GM18526 (cell line): ENCODE measurements around the gene SLC37A2.

Experiments used
- POLR2A ChIP-seq: IDR thresholded peaks from 3 replicates; pipeline ENCODE4 v1.6.1; 2011; ENCODE audit not compliant: insufficient read length; ENCODE audit errors: extremely low read depth

SLC37A2 gene

DNA sequence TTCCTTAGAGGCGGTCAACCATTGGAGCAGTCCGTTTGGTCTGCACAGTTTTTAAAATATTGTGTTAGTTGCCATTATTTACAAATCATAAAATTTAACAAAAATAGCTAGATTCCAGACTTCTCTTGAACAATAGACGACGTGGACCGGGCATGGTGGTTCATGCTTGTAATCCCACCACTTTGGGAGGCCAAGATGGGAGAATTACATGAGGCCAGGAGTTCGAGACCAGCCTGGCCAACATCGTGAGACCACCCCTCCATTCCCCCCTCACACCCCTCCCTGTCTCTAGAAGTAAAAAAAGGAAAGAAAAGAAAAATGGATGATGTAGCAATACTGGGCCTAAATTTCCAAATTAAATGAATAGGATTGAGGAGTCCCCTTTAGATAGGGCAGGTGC is 965 bp downstream of the SLC37A2 start:
- no peak for TF ChIP-seq POLR2A

DNA sequence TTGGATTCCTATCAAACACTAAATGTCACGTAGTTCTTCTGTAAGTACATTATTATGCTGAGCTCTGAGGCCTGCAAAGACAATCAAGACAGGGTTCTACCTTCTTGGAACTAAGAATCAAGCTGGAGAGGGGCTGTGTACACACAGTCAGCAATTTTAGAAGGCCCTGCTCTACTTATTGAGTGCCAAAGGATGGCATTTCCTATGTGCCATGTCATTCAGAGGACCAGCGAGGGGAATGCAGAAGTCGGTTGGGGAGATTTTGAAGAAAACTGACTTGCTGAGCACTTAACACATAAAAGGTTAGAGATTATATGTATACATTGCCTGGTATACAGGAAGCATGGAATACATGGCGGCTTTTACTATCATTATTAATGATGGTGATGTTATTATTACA is 5.3 kb downstream of the SLC37A2 start:
- no peak for TF ChIP-seq POLR2A

DNA sequence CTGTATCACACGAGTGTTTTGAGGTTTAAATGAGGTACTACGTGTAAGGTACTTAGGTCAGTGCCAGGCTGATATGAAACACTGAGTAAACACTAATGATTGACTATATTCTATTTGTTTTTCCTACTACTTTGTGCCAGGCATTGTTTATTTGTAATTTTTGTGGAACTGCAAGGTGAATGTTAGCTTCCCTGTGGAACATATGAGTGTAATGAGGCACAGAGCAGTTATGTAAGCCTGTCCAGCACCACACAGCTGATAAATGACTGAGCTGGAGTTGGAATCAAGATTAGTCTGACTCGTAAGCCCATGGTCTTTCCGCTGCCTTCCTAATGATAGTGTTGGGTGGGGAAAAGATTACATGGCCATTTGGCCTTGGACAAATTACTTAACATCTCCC is 5.9 kb downstream of the SLC37A2 start:
- no peak for TF ChIP-seq POLR2A

DNA sequence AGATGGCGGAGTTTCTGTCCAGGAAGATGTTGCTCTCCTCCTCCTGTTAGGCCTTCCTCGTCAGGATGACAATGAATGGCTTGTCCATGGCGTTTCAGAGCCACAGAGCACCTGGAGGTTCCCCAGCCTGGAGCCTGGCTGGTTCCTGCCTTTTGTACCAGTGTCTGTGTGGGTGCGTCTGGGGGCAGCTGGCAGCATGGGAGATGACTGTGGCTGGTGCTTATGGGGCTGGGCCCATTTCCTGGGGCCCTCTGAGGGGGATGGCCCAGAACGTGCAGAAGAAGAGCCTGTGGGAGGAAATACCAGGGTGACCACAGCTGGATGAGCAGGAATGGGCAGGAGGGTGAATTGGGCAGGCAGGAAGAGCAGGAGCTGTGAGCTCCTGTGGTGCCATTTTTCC is 6.7 kb downstream of the SLC37A2 start:
- peak; percentile 24 for TF ChIP-seq POLR2A

DNA sequence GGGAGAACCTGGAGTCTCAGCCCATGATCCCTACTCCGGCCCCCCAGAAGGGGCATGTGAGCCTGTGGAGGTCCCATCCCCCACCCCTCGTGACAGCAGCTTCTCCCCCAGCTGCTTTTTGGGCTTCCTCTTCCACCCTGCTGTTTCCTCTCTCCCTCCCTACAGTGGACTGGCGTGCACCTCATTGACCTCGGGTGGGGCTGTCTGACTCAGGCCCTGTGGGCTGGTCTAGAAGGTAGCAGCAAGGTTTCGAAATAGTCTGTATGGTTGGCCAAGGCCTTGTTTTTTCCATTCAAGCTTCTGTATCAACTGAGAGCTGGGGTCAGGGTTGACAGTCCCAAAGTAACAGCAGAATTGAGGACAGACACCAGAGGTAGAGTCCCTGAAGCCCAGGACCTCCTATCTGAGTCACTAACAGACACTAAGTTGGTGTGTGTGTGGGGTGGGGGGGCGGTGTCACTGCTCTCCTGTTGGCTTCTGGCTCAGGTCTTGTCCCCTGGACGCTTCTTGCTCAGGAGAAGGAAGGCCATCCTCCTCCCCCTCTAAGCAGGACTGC is 7.7 kb downstream of the SLC37A2 start:
- peak; percentile 42 for TF ChIP-seq POLR2A

DNA sequence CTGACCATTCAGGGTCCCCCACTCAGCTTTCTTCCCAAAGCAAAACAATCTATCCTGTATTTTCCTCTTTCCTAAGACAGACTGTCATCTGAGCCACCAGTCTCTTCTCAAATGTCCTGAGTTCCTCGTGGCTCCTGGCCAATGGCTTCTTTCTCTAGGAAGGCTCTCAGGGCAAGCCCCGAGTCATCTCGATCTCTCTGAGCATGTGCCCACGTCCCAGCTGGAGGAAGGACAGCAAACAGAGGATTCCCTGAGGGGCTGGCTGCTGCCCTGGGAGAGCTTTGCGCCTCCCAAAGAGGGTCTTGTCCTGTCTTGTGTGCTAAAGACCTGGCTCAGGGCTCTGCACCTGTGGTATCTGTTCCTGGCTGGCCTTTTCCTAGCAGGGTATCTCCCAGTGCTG is 8.3 kb downstream of the SLC37A2 start:
- no peak for TF ChIP-seq POLR2A

DNA sequence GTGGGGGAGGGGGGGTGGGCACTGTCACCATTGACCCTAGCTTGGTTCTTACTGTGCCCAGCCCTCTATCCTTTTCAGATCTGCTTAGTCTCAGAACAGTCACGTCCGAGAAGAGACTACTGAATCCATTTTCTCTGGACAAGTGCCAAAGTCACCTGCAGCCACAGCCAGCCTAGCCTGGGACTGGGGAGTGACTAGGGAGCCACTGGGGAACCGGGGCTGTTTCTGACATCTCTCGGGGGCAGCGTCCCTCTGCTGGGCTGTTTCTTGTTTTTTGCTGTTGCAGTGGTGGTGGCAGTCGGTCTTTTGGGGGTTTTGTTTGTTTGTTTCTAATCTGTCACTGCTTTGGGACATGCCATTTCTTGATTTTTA is 8.7 kb downstream of the SLC37A2 start:
- TF ChIP-seq POLR2A, result no peak

DNA sequence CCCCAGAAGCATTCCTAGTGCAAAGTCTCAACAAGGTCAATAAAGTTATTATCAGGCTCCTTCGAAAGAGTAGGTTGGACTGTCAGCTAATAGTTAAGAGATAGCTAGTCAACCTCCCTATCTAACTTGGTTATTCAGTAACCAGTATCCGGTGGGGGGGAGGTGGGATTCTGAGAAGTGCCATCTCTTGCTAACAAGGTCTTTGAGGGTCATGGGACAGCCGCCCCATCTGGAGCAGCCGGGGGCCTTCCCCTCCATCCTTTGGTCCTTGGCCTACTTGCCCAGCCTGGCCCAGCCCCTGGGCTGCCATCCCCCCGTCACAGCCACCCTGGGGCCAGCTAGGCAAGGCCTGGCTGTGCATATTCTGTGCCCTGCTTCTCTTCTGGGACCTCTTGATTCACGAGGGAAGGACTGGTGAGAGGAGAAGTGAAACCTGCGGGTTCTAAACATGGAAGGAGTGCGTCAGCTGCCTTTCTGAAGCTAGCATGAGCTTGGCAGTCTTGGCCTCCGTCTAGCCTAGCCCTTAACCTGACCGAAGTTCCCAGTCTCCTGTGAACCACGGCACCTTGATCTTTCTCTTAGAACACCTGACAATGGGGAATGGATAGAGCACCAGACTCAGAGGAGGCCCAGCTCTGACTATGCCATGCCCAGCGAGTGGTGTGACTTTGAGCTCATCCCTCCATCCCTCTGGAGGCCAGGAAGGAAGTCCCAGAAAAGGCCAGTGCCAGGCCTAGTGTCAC is 9.3 kb downstream of the SLC37A2 start:
- no peak for TF ChIP-seq POLR2A

DNA sequence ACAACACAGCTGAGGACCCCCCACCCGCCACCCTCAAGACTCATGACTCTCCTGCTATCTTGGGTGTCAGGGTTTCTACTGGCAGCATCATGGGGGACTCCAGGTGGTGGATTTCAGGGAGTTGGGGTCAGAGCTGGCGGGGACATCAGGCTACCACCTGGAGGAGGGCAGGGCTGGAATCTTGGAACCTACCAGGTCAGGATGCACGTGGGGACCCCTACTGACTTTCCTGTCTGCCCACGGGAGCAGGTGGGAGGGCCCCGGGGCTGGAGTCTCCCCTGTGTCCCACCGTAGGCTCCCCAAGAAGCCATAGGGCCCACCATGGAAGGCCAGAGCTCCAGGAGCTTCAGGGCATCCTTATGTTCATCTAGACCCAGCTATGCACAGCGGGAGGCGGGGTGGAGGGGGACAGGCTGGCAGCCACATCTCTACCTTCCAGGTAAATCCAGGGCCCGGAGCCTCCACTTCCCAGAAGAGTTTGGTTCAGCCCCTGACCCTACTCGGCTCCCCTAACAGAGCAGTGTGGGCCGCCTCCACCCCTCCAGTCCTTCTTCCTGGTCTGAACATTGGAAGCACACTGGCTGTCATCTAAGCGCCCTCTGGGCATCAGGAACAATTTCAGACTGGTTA is 10.0 kb downstream of the SLC37A2 start:
- TF ChIP-seq POLR2A, result no peak

DNA sequence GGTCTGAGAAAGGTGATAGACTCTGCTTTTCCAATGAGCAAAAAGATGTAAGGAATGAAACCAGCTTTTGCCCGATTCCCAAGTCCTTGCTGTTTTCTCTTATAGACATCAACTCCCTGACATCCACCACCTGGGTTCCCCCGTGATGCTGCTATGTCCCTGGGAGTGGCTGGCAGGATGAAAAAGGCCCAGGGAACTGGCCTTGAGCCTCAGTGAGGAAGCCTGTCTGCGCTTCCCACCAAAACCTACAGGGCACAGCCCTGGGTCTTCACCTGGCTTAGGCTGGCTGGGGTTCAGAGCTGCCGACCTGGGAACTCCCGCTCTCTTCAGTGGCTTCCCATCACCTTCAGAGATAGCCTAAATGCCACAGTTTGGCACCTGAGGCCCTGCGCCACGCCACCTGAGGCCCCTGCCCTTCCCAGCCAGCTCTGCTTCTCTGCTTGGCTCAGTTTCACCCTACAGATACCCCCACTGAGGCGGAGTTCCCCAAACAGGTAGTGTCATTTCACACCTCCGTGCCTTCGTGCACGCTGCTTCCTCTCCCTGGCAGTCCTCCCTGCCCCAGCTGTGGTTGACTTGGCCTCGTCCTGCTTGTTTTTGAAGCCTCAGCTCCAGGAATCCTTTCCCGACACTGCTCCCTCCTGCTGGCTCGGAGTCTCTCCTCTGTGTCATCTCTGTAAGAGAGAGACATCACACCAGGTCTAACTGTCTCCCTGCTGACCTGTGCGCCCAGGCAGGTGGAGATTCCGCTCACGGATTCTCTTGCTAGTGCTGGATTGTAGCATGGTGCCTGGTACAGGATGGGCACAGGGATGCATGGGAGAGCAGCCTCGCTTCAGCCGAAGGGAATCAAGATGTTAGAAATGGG is 10.7 kb downstream of the SLC37A2 start:
- no peak for TF ChIP-seq POLR2A

DNA sequence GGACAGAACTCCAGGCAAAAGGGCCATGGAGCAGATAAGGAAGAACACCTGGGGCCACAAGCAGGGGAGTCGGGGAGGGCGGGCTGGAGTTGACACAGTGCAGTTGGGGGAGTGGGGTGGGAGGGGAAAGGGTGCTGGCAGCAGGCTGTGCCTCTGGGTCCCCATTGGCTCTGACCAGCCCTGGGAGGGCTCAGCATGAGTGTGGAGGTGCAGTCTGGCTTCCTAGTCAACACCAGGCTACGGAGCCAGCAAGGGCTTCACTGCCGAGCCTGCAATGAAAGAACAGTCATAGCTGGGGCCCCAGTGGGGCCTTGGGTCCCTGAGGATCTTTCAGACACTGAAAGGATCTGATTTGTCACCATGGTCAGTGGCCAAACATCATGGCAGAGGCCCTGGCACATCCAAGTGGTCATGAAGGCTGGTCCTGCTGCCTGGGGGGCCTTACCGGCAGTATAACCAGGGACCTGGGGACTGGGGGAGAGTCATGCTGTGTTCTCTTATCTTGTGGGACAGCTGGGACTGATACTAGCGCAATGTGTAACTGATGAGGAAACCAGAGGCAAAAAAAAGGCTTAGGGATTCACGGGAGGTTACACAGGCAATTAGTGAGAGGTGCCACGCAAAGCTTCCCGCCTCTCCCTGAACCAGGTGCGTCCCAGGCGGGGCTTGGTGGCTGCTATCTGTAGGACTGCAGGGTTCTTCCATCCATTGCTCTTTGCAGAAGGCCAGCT is 11.6 kb downstream of the SLC37A2 start:
- TF ChIP-seq POLR2A, result no peak

DNA sequence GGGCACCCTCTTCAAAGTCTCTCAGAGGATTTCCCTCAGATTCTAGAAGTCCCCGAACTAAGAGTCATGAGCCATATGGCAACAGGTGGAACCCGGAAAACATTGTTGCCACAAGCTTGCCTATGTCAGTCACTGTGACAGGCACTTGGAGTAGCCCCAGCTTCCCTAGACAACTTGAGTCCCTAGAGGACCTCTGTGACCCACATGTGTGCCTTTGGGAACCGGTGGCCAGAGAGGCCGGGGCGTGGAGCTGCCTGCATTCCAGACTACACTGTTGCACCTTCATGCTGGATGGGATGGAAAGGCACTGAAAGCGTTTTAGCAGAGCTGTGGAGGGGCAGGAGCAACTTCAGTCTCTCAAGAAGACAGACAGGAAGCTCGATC is 12.1 kb downstream of the SLC37A2 start:
- no peak for TF ChIP-seq POLR2A

DNA sequence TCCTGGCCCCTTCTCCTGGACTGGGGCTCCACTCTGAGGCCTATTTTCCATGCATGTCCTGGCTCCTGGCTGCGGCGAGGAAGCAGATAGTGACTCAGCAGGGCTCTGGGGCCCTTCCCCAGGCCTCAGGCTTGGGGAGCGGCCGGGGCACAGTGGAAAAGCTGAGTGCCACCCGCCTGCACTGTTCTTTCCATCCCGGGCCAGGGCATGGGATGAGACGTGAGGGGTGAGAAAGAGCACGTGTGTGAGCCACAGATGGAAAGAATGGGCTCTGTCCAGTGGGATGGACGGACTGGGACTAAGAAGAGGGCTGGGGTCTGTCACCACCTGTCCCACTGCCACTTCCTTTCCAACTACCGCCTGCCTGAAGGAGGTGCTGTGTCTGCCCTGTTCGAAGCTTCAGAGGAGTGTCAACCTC is 12.8 kb downstream of the SLC37A2 start:
- no peak for TF ChIP-seq POLR2A

DNA sequence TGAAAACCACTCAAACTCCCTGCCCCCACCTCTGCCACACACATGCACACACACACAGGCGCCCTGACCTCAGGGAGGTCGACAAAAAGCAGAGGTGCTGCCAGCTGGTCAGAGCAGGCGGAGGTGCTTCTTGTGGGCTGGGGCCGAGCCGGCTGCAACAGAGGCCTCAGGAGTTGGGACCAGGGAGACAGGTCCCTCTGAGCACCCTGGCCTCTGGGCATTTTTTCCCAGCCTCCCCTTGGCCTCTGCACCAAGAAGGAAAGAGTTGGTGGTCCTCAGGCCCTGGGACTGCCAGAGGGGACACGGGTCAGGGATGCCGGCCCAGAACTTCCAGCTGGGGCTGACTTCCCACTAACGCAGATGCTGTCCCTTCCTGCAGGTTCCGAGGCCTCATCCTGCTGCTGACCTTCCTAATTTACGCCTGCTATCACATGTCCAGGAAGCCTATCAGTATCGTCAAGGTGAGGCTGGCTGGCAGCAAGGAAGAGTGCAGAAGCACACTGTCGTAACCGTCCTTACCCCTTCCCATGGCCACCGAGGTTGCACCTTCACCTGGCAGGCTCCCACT is 13.4 kb downstream of the SLC37A2 start:
- TF ChIP-seq POLR2A, result no peak

DNA sequence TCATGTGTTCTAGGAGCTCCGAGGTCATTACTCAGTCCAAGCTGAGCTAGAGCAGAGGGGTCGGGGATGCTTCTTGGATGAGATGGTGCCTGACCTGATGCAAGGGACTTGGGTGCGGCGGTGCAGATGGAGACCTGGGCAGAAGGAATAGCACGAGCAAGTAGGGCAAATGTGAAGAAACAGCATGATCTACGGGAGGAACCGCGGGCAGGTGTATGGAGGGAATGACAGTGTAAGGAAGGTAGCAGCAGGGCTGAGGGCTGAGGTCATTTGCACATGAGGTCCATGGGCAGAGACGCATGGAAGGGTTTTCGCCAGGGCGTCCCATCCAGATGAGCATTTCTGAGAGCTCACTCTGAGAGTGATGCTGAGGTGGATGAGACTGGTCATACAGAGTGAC is 14.9 kb downstream of the SLC37A2 start:
- no peak for TF ChIP-seq POLR2A
